HCT116 (cell line): Measurements from ENCODE around the gene FAM168A. TPM values are rescaled to one million over a fixed set of nuclear protein-coding genes. Genes with fewer than 3 reads are reported as not detected.
"Not testable (repeated sequence)": the region's sequence is repeated elsewhere in the genome, so short reads cannot be mapped to it uniquely, and the experiment has no call there.

Experiments used
- ATAC-seq: fragments of 200-7000 bp; cut with Tn5 transposase; 2 replicates; pipeline ENCODE4 v1.9.1; 2020; ENCODE audit warnings: mild to moderate bottlenecking, moderate library complexity
- BruUV-seq: library from RNA; stranded (reverse); fragments of 400-500 nt; replicated peaks from 2 replicates; lab custom pipeline; 2021; lab: Mats Ljungman, UMichigan
- CTCF ChIA-PET: fragments of 300-600 bp; sonication (Branson Sonifier 250); formaldehyde crosslinking; loops from one replicate; lab custom pipeline; 2021; ENCODE audit warnings: antibody characterized with exemption; lab: Charles Lee
- POLR2A ChIA-PET: fragments of 300-600, 350-600 bp; sonication (Branson Sonifier 250); formaldehyde crosslinking; loops from one replicate; lab custom pipeline; 2021; ENCODE audit warnings: antibody characterized with exemption; lab: Charles Lee
- RAD21 ChIA-PET, 2 experiments: fragments of 300-600 bp; sonication (Branson Sonifier 250); formaldehyde crosslinking; loops; one replicate each; lab custom pipeline; 2023; ENCODE audit warnings: low total read pairs in 2 of 2; ENCODE audit not compliant: uncharacterized antibody in 2 of 2, unreplicated experiment in 2 of 2, low non-redundant PET in 1 of 2; lab: Charles Lee
- DNase-seq: peaks from one replicate; pipeline ENCODE4 v3.0.0-alpha.2; 2010; ENCODE audit warnings: low read depth, low spot score
- H2AFZ ChIP-seq: fragments of 200-600 bp; shearing (Covaris generic), sonication (generic); 2 replicates; pipeline ENCODE4 v1.6.1; 2017; ENCODE audit warnings: low read depth, mixed run types, mixed read lengths, antibody characterized with exemption, low read length; ENCODE audit not compliant: poor library complexity, severe bottlenecking
- H3K27ac ChIP-seq: 2 replicates; pipeline ENCODE4 v1.5.1; 2012; ENCODE audit warnings: low read depth, low read length
- H3K27me3 ChIP-seq: fragments of 200-600 bp; sonication (generic); 2 replicates; pipeline ENCODE4 v1.6.1; 2016; ENCODE audit warnings: mixed run types, low read length, mixed read lengths; ENCODE audit not compliant: insufficient read depth
- H3K36me3 ChIP-seq, 2 experiments: fragments of 200-500 bp in 1 of 2; fragments of 200-600 bp in 1 of 2; sonication (Bioruptor generic) in 1 of 2; sonication (generic) in 1 of 2; 2 replicates each; pipeline versions ENCODE4 v1.5.1 to v1.6.1; 2014 to 2016; ENCODE audit warnings: low read length in 2 of 2, inconsistent platforms in 1 of 2, mixed read lengths in 1 of 2, mixed run types in 1 of 2; ENCODE audit not compliant: insufficient read depth in 2 of 2, control insufficient read depth in 1 of 2
- H3K4me1 ChIP-seq, 2 experiments: fragments of 200-600 bp in 1 of 2; sonication (generic) in 1 of 2; 2 replicates each; pipeline versions ENCODE4 v1.5.1 to v1.6.1; 2012 to 2017; ENCODE audit warnings: low read length in 2 of 2, inconsistent platforms in 1 of 2, mild to moderate bottlenecking in 1 of 2, mixed read lengths in 1 of 2, mixed run types in 1 of 2, moderate library complexity in 1 of 2; ENCODE audit not compliant: insufficient read depth in 2 of 2, control insufficient read depth in 1 of 2
- H3K4me2 ChIP-seq: fragments of 200-600 bp; sonication (generic); 2 replicates; pipeline ENCODE4 v1.6.1; 2017; ENCODE audit warnings: mixed run types, low read length, mixed read lengths
- H3K4me3 ChIP-seq, 2 experiments: fragments of 200-600 bp in 1 of 2; sonication (generic) in 1 of 2; replicated peaks in 1 of 2; 2 replicates each; pipeline ENCODE4 v1.5.1; 2011 to 2016; ENCODE audit warnings: low read length in 2 of 2, control low read depth in 1 of 2, low read depth in 1 of 2, mild to moderate bottlenecking in 1 of 2, mixed read lengths in 1 of 2, mixed run types in 1 of 2
- H3K79me2 ChIP-seq: fragments of 200-600 bp; sonication (generic); 2 replicates; pipeline ENCODE4 v1.6.1; 2017; ENCODE audit warnings: mild to moderate bottlenecking, mixed run types, low read length, moderate library complexity, mixed read lengths; ENCODE audit not compliant: insufficient read depth
- H3K9ac ChIP-seq: fragments of 200-600 bp; sonication (generic); 2 replicates; pipeline ENCODE4 v1.6.1; 2016; ENCODE audit warnings: low read length, mixed read lengths
- H3K9me2 ChIP-seq: fragments of 200-600 bp; sonication (generic), shearing (Covaris generic); 2 replicates; pipeline ENCODE4 v1.6.1; 2017; ENCODE audit warnings: mixed run types, mild to moderate bottlenecking, moderate library complexity; ENCODE audit not compliant: insufficient read depth
- H3K9me3 ChIP-seq, 2 experiments: fragments of 200-500 bp in 1 of 2; fragments of 200-600 bp in 1 of 2; sonication (Bioruptor generic) in 1 of 2; sonication (generic) in 1 of 2; 2 replicates each; pipeline ENCODE4 v1.6.1; 2014 to 2017; ENCODE audit warnings: low read length in 2 of 2, mixed read lengths in 2 of 2, inconsistent platforms in 1 of 2, low read depth in 1 of 2, mild to moderate bottlenecking in 1 of 2, mixed run types in 1 of 2, moderate library complexity in 1 of 2; ENCODE audit not compliant: control insufficient read depth in 1 of 2, insufficient read depth in 1 of 2
- H4K20me1 ChIP-seq: fragments of 200-600 bp; sonication (generic), shearing (Covaris generic); 2 replicates; pipeline ENCODE4 v1.6.1; 2017; ENCODE audit warnings: mixed run types, mild to moderate bottlenecking, moderate library complexity; ENCODE audit not compliant: insufficient read depth
- JUND ChIP-seq: IDR thresholded peaks from 2 replicates; pipeline ENCODE4 v1.6.1; 2012
- POLR2A ChIP-seq: IDR thresholded peaks from 2 replicates; pipeline ENCODE4 v1.7.0; 2011; ENCODE audit warnings: borderline replicate concordance; ENCODE audit not compliant: insufficient read depth, insufficient read length; ENCODE audit errors: extremely low read depth
- TCF7L2 ChIP-seq: IDR thresholded peaks from 2 replicates; pipeline ENCODE4 v1.7.0; 2011; ENCODE audit warnings: borderline replicate concordance, inconsistent platforms; ENCODE audit not compliant: insufficient read depth, insufficient read length; ENCODE audit errors: extremely low read depth
- intact Hi-C: fragments of 100-400 bp; cut with micrococcal nuclease; formaldehyde crosslinking; loops from 2 replicates; pipeline ENCODE4 v1.10.0; 2022
- total RNA-seq: library from RNA; stranded (reverse); gene quantifications from one replicate; pipeline ENCODE4 v1.2.1, GENCODE V29; 2021; ENCODE audit not compliant: unreplicated experiment
- TF ChIP-seq, protein P1 (sequence below): IDR thresholded peaks from 2 replicates; pipeline ENCODE4 v1.6.1; 2012; ENCODE audit warnings: low read depth
- TF ChIP-seq, protein P2 (sequence below): IDR thresholded peaks from 2 replicates; pipeline ENCODE4 v1.6.1; 2012
- TF ChIP-seq, protein P3 (sequence below), 3 experiments: fragments of 200-600 bp in 1 of 3; sonication (generic) in 1 of 3; IDR thresholded peaks in 2 of 3; conservative IDR thresholded peaks in 1 of 3; 2 replicates each; pipeline ENCODE4 v1.5.1; 2012 to 2017; ENCODE audit warnings: low read depth in 2 of 3, low read length in 2 of 3, antibody characterized with exemption in 1 of 3, borderline replicate concordance in 1 of 3, control low read depth in 1 of 3, mild to moderate bottlenecking in 1 of 3, mixed read lengths in 1 of 3, mixed run types in 1 of 3, moderate library complexity in 1 of 3; ENCODE audit not compliant: insufficient read depth in 1 of 3

Gene FAM168A
- total RNA-seq, 1 experiment from 2014 or later = 31.5 TPM

DNA sequence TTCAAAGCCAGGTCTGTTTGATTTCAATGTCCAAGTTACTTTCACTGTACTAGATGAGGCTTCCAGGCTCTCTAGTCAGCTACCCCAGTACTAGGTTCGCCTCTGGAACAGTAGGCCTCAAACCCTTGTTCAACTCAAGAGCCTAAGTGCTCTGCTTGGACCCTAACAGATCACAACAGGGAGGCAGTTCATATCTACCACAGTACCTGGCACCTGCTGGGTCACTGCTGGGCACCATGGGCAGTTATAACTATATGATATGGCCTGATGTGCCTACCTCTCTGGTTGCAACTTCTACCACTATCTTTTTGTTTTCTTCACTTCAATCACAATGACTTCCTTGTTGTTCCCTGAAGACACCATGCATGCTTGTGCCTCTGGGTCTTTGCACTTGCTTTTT is 124.7 kb downstream of the FAM168A start:
- Histone ChIP-seq H3K9me3 (no peaks in the 10 kb centered on the region), H3K27ac (no peak overlapping the region), H2AFZ (no peak overlapping the region), H3K4me2 (no peak overlapping the region), H3K4me1 (no peaks in the 10 kb centered on the region), H3K4me3 (no peak overlapping the region), H3K9ac (no peak overlapping the region), H3K27me3 (no peaks in the 10 kb centered on the region), H3K79me2 (no peaks in the 10 kb centered on the region; the same call in 1 of the 2 replicates), H3K36me3 (no peaks in the 10 kb centered on the region), H4K20me1 (no peaks in the 10 kb centered on the region), H3K9me2 (no peaks in the 10 kb centered on the region)
- ChIA-PET RAD21 (no interaction called here), POLR2A (no interaction called here), CTCF (no interaction called here)
- no TSS peak for BruUV-seq
- DNase-seq (no peak), ATAC-seq (no peak)
- intact Hi-C loops = no loop called here
- no peak for TF ChIP-seq TCF7L2
- TF ChIP-seq, protein P1, sequence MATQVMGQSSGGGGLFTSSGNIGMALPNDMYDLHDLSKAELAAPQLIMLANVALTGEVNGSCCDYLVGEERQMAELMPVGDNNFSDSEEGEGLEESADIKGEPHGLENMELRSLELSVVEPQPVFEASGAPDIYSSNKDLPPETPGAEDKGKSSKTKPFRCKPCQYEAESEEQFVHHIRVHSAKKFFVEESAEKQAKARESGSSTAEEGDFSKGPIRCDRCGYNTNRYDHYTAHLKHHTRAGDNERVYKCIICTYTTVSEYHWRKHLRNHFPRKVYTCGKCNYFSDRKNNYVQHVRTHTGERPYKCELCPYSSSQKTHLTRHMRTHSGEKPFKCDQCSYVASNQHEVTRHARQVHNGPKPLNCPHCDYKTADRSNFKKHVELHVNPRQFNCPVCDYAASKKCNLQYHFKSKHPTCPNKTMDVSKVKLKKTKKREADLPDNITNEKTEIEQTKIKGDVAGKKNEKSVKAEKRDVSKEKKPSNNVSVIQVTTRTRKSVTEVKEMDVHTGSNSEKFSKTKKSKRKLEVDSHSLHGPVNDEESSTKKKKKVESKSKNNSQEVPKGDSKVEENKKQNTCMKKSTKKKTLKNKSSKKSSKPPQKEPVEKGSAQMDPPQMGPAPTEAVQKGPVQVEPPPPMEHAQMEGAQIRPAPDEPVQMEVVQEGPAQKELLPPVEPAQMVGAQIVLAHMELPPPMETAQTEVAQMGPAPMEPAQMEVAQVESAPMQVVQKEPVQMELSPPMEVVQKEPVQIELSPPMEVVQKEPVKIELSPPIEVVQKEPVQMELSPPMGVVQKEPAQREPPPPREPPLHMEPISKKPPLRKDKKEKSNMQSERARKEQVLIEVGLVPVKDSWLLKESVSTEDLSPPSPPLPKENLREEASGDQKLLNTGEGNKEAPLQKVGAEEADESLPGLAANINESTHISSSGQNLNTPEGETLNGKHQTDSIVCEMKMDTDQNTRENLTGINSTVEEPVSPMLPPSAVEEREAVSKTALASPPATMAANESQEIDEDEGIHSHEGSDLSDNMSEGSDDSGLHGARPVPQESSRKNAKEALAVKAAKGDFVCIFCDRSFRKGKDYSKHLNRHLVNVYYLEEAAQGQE = no peak
- TF ChIP-seq, protein P2, sequence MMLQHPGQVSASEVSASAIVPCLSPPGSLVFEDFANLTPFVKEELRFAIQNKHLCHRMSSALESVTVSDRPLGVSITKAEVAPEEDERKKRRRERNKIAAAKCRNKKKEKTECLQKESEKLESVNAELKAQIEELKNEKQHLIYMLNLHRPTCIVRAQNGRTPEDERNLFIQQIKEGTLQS = no peak
- TF ChIP-seq POLR2A = no peak
- TF ChIP-seq, protein P3, sequence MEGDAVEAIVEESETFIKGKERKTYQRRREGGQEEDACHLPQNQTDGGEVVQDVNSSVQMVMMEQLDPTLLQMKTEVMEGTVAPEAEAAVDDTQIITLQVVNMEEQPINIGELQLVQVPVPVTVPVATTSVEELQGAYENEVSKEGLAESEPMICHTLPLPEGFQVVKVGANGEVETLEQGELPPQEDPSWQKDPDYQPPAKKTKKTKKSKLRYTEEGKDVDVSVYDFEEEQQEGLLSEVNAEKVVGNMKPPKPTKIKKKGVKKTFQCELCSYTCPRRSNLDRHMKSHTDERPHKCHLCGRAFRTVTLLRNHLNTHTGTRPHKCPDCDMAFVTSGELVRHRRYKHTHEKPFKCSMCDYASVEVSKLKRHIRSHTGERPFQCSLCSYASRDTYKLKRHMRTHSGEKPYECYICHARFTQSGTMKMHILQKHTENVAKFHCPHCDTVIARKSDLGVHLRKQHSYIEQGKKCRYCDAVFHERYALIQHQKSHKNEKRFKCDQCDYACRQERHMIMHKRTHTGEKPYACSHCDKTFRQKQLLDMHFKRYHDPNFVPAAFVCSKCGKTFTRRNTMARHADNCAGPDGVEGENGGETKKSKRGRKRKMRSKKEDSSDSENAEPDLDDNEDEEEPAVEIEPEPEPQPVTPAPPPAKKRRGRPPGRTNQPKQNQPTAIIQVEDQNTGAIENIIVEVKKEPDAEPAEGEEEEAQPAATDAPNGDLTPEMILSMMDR (IDR thresholded peaks at IDR 0.05 in 2 of 3, conservative IDR thresholded peaks at IDR 0.05 in 1 of 3; ENCODE audit: borderline replicate concordance in 1 of 3, insufficient read depth in 1 of 3, low read depth in 2 of 3, low read length in 2 of 3) = no peak
- no peak for TF ChIP-seq JUND

DNA sequence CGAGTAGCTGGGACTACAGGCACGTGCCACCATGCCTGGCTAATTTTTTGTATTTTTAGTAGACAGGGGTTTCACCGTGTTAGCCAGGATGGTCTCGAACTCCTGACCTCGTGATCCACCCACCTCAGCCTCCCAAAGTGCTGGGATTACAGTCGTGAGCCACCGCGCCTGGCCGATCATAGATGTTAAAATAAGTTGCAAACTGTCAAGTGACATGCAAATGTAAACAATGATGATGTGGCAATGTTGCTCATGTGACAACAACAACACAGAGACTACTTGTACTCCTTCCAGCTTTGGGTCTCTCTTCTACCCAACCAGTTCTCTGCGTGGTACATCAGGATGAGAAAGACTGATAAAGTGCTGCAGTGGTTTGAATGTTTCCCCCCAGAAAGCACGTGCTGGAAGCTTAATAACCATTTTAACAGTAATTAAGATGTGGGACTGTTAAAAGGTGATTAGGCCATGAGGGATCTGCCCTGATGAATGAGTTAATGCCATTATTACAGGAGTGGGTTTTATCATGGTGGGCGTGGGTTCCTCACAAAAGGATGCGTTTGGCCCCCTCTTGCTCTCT is 127.8 kb downstream of the FAM168A start:
- H3K4me3 ChIP-seq, BruUV-seq, H2AFZ ChIP-seq, H4K20me1 ChIP-seq, H3K36me3 ChIP-seq, H3K9ac ChIP-seq, DNase-seq, H3K9me3 ChIP-seq, H3K79me2 ChIP-seq, H3K27ac ChIP-seq, H3K27me3 ChIP-seq, H3K4me1 ChIP-seq, H3K4me2 ChIP-seq, H3K9me2 ChIP-seq, POLR2A ChIA-PET, ATAC-seq, RAD21 ChIA-PET, intact Hi-C loops: not testable (repeated sequence)
- CTCF ChIA-PET = interaction anchor here (7.0 kb wide), 1 partner anchor 9 kb away, joined by 39 read pairs; no protein-coding TSS in a partner anchor
